Astrocyte of the spinal cord (primary cell): ENCODE data around the gene PRKCA.
"Not testable (repeated sequence)": the region's sequence is repeated elsewhere in the genome, so short reads cannot be mapped to it uniquely, and the experiment has no call there.

ENCODE experiments used
- DNase-seq: peaks from one replicate; pipeline ENCODE4 v3.0.0; 2011; ENCODE audit warnings: low read depth, low spot score
- H3K4me3 ChIP-seq: 2 replicates; pipeline ENCODE4 v1.5.1; 2011; ENCODE audit warnings: low read depth, mild to moderate bottlenecking, low read length, moderate library complexity
- in situ Hi-C: cut with HindIII; loops from 2 replicates; pipeline ENCODE4 v1.10.0; 2017; ENCODE audit warnings: low sequenced_read_pairs
- TF ChIP-seq, protein P1 (sequence below): IDR thresholded peaks from 2 replicates; pipeline ENCODE4 v1.5.1; 2012; ENCODE audit warnings: low read depth, mild to moderate bottlenecking, low read length, inconsistent platforms

Gene PRKCA

DNA sequence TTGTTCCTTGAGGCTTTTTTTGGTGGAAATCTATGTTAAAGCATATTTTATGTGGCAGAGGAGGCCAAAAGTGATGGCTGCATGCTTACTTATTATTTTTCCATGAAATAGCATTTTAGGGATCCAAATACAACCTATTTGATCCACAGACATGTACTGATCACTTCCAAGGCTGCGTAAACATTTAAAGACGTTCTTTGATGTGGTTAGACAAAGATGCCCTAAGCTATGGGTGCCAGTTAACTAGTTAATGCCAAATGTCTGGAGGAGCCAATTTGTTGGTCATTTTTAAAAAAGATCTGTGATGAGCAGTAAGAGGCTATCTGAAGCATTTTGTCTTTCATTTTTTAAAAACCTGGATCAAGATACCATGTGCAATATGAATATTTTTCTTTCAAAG, 17.3 kb upstream of the PRKCA start:
- TF ChIP-seq, protein P1, sequence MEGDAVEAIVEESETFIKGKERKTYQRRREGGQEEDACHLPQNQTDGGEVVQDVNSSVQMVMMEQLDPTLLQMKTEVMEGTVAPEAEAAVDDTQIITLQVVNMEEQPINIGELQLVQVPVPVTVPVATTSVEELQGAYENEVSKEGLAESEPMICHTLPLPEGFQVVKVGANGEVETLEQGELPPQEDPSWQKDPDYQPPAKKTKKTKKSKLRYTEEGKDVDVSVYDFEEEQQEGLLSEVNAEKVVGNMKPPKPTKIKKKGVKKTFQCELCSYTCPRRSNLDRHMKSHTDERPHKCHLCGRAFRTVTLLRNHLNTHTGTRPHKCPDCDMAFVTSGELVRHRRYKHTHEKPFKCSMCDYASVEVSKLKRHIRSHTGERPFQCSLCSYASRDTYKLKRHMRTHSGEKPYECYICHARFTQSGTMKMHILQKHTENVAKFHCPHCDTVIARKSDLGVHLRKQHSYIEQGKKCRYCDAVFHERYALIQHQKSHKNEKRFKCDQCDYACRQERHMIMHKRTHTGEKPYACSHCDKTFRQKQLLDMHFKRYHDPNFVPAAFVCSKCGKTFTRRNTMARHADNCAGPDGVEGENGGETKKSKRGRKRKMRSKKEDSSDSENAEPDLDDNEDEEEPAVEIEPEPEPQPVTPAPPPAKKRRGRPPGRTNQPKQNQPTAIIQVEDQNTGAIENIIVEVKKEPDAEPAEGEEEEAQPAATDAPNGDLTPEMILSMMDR = no peak
- DNase-seq = no peak
- no peak overlapping the region for H3K4me3 ChIP-seq
- in situ Hi-C loops = no loop called here

DNA sequence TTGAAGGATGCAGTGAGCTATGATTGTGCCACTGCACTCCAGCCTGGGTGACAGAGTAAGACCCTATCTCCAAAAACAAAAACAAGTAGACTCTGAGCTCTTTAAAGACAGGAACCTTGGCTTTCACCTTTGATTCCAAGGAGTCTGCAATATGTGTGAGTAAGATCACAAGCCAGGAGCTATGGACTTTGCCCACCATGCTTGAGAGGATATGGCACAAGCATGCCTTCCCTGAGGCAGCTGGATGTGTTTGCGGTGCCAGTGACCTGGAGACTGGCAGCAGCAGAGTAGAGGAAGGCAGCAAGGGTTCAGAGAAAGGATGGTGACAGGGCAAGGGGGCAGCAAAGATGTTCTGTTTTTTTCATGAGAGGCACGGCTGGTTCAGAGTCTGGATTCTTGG, 14.5 kb upstream of the PRKCA start:
- TF ChIP-seq, protein P1 = no peak
- DNase-seq = no peak
- no peak overlapping the region for H3K4me3 ChIP-seq
- in situ Hi-C loops = no loop called here

DNA sequence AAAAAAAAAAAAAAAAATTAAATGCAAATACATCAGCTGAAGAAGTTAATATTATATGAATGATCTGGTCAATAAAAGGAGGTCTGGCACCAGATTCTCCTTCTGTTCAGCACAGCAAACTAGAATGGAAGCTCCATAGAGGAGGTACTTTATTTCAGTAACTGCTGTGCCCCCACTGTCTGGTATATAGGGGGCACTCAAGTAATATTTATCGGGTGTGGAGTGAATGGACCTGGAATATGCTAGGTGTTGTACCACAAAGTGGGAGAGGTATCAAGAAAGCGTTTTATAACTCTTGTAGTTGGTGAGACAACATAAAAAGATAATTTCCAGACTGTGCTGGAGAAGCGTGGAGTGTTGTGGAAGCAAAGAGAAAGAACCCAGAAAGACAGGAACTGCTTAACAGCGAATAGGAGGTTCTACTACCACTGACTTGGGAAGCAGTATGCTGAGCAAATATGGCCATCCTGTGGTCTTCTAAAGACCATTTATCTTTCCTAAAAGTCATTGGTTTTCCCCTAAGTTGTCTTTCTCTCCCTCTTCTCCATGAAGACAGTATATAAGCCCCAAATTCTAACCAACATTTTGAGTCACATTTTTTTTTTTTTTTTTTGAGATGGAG, 12.2 kb upstream of the PRKCA start:
- in situ Hi-C loops = no loop called here
- TF ChIP-seq, protein P1 = peak; percentile 31
- no peak for DNase-seq
- no peak overlapping the region for H3K4me3 ChIP-seq

DNA sequence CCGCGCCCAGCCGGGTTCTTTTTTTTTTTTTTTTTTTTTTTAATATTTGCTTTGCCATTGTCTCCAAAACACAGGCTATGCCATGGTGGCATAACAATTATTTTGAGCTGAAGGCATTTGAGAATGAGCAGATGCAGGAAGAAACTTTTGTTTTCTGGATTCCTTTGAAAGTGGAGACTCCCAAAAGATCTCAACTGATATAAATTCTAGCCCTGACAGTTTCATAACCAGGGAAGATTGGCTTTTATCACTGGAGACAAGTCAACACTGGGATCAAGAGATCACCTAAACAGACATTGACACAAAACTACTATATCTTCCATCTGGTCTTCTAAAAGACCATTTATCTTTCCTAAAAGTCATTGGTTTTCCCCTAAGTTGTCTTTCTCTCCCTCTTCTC, 10.1 kb upstream of the PRKCA start:
- in situ Hi-C loops = no loop called here
- DNase-seq = no peak
- no peak overlapping the region for H3K4me3 ChIP-seq
- TF ChIP-seq, protein P1 = no peak

DNA sequence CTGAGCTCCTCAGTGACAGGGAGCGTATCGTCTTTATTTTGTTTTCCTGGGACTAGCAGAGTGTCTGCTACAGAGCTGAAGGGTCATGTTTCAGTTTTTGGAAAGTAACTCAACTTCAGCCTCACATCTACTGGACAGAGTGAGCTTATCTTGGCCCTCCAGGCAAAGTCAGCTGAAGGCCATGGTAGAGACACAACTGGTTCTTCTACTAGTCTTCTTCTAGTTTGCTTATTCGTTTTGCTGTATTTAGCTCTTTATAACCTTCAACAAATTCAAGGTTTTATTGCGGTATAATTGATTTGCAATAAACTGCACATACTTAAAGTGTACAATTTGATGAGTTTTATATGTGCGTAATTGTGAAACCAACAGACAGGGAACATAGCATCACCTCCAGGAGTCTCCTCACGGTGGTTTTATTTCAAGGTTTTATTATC, 6.1 kb upstream of the PRKCA start:
- DNase-seq = no peak
- TF ChIP-seq, protein P1 = no peak
- in situ Hi-C loops = no loop called here

DNA sequence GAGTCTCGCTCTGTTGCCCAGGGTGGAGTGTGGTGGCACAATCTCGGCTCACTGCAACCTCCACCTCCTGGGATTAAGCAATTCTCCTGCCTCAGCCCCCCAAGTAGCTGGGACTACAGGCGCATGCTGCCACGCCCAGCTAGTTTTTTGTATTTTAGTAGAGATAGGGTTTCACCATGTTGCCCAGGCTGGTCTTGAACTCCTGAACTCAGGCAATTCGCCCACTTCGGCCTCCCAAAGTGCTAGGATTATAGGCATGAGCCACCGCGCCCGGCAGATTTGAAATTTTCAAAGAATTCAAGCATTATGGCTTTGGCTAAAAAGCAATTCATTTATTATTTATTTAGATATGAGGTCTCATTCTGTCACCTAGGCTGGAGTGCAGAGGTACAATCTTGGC, 5.0 kb upstream of the PRKCA start:
- in situ Hi-C loops, H3K4me3 ChIP-seq, DNase-seq: not testable (repeated sequence)

More for the DNA sequence above, 6.1 kb upstream of the PRKCA start:
- H3K4me3 ChIP-seq = no peak overlapping the region

DNA sequence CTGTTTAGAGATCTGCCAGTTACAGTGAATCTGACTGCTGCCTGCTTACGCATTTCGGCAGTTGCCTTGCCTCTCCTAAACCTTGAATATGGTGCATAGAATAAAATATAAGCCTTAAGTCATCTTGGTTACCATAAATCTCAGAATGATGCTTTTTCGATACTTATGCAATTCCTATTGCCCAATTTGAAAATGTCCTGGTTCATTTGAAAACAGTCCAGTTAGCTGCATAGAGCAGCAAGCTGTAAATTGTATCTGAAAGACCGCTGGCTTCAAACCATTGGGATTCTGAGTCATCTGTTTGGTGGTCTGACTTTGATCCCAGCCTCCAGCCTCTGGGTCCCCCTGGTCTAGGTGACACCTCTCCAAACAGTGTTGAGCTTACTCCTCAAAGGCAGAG, 2.7 kb upstream of the PRKCA start:
- DNase-seq = no peak
- no peak overlapping the region for H3K4me3 ChIP-seq
- TF ChIP-seq, protein P1 = no peak
- in situ Hi-C loops = no loop called here
